ENCODE data around the gene RHPN2. TPM values are rescaled to one million over a fixed set of nuclear protein-coding genes. Genes with fewer than 3 reads are reported as not detected.

The RHPN2 gene
- total and polyA plus RNA-seq, 4 donors, result 4.0 to 17.5 (median 11.5) TPM

DNA sequence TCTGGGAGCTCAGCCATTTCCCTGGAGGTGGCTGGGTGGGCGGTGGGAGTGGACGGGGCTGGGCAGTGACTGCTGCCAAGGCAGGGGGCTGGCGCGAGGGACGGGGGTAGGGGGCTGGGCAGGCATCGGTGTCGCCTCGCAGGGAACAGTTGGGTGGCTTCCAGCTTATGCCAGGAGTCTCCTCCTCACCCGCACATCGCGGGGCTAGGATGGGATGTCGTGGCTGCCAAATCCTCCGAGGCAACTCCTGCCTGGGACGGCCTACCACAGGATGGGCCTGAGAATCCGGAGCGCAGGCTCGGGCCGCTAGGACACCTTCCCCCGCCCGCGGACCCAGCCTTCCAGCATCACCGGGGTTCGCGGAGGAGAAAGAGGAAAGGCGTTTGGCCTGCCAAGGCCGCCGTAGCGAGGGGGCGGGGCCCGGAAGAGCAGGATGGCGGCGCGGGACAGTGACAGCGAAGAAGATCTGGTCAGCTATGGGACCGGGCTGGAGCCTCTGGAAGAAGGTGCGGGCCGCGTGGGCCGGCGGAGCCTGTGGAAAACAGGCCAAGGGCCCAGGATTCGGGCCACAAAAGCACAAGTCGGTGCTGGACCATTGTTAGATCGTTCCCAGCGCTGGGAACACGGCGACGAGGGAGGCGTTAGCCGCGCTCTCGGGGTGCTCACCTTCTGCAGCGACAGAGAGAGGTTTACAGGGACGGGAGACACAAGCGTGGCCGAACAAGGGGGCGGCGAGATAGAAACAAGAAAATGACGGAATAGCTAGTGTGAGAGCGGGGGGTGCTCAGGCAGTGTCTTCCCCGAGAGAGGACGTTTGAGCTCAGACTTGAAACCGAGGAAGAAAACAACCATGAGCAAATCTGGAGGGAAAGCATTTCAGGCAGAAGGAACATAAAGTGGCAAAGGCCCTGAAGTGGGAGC, 16.3 kb upstream of the RHPN2 start, which contains the start of gene GPATCH1:
Gene GPATCH1 (plus strand): TSS at position 421 of the 921 bp plus-strand sequence. CDS start 13 bp downstream, at position 434.
- Histone ChIP-seq H3K4me3 (peak within 1 kb of the TSS; percentile 96), H3K27me3 (ENCODE audit: control insufficient read depth in 3 of 3, insufficient read depth in 3 of 3, low read length in 2 of 3) (no peaks in the 10 kb centered on the region), H3K36me3 (ENCODE audit: control insufficient read depth in 4 of 4, insufficient read depth in 4 of 4, low read length in 4 of 4) (peaks cover 0 to 2% (median 0%) of the 10 kb centered on the region in 4 donors), H3K9ac (ENCODE audit: insufficient read depth in 1 of 2, low read length in 2 of 2) (peak within 1 kb of the TSS in 1 of 2 donors; percentile 84), H3K27ac (ENCODE audit: low read depth in 1 of 2, low read length in 1 of 2) (peak within 1 kb of the TSS; percentile 71 to 73), H3K9me3 (ENCODE audit: control insufficient read depth in 4 of 4, insufficient read depth in 3 of 4, low read length in 3 of 4) (no peaks in the 10 kb centered on the region), H3K4me1 (ENCODE audit: control insufficient read depth in 5 of 5, insufficient read depth in 5 of 5, low read length in 5 of 5) (peaks cover 0 to 9% (median 7%) of the 10 kb centered on the region in 5 donors)
- TF ChIP-seq CTCF (IDR thresholded peaks at IDR 0.05; ENCODE audit: control extremely low read depth, extremely low read depth), result no peak
- WGBS, 2 donors, result 0% methylated on average over 62 of the region's 62 CpGs
- ATAC-seq (ENCODE audit: insufficient read depth, low FRiP score) (peak; percentile 92), DNase-seq (peak; percentile 92 to 94 (median 92))

GRCh38 chr19:33075519-33075918, 10.8 kb upstream of the RHPN2 start:
- H3K27ac ChIP-seq (ENCODE audit: low read depth in 1 of 2, low read length in 1 of 2), result no peak overlapping the region
- no peak for TF ChIP-seq CTCF (IDR thresholded peaks at IDR 0.05; ENCODE audit: control extremely low read depth, extremely low read depth)
- ATAC-seq (ENCODE audit: insufficient read depth, low FRiP score) (no peak), DNase-seq (no peak)
- no peaks in the 10 kb centered on the region for H3K4me1 ChIP-seq (ENCODE audit: control insufficient read depth in 5 of 5, insufficient read depth in 5 of 5, low read length in 5 of 5)
- no peaks in the 10 kb centered on the region for H3K36me3 ChIP-seq (ENCODE audit: control insufficient read depth in 4 of 4, insufficient read depth in 4 of 4, low read length in 4 of 4)
- H3K4me3 ChIP-seq, result no peak overlapping the region
- H3K9me3 ChIP-seq (ENCODE audit: control insufficient read depth in 4 of 4, insufficient read depth in 3 of 4, low read length in 3 of 4), result no peaks in the 10 kb centered on the region
- H3K9ac ChIP-seq (ENCODE audit: insufficient read depth in 1 of 2, low read length in 2 of 2), result no peak overlapping the region
- H3K27me3 ChIP-seq (ENCODE audit: control insufficient read depth in 3 of 3, insufficient read depth in 3 of 3, low read length in 2 of 3), result no peaks in the 10 kb centered on the region
- 89 to 94% methylated on average over 2 of the region's 2 CpGs for WGBS, 2 donors

DNA sequence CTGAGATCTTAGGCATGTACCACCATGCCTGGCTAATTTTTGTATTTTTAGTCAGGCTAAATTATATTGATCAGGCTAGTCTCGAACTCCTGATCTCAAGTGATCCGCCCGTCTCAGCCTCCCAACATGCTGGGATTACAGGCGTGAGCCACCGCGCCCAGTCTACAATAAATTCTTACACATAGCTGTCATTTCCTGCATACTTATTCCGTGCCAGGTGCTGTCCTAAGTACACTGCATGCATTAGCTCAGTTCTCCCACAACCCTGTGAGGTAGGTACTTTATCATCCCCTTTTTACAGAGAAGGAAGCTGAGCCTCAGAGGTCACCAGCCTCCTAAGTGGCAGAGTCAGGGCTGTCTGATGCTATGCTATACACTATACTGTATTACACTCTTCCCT, 7.2 kb upstream of the RHPN2 start:
- Histone ChIP-seq H3K36me3 (ENCODE audit: control insufficient read depth in 4 of 4, insufficient read depth in 4 of 4, low read length in 4 of 4) (no peaks in the 10 kb centered on the region), H3K27ac (ENCODE audit: low read depth in 1 of 2, low read length in 1 of 2) (no peak overlapping the region), H3K4me3 (no peak overlapping the region), H3K4me1 (ENCODE audit: control insufficient read depth in 5 of 5, insufficient read depth in 5 of 5, low read length in 5 of 5) (no peaks in the 10 kb centered on the region), H3K9me3 (ENCODE audit: control insufficient read depth in 4 of 4, insufficient read depth in 3 of 4, low read length in 3 of 4) (no peaks in the 10 kb centered on the region), H3K9ac (ENCODE audit: insufficient read depth in 1 of 2, low read length in 2 of 2) (no peak overlapping the region), H3K27me3 (ENCODE audit: control insufficient read depth in 3 of 3, insufficient read depth in 3 of 3, low read length in 2 of 3) (no peaks in the 10 kb centered on the region)
- no peak for DNase-seq
- ATAC-seq (ENCODE audit: insufficient read depth, low FRiP score), result no peak
- 74 to 83% methylated on average over 7 of the region's 7 CpGs for WGBS, 2 donors
- TF ChIP-seq CTCF (IDR thresholded peaks at IDR 0.05; ENCODE audit: control extremely low read depth, extremely low read depth), result no peak
